NT2/D1 (cell line): ENCODE measurements around the gene MCRIP2.

Source experiments
- SUZ12 ChIP-seq: IDR thresholded peaks from 2 replicates; pipeline ENCODE4 v1.6.1; 2011; ENCODE audit not compliant: insufficient read length, insufficient read depth; ENCODE audit errors: extremely low read depth
- YY1 ChIP-seq: IDR thresholded peaks from 2 replicates; pipeline ENCODE4 v1.6.1; 2011; ENCODE audit not compliant: insufficient read length, insufficient read depth
- ZNF274 ChIP-seq: IDR thresholded peaks from 2 replicates; pipeline ENCODE4 v1.6.1; 2011; ENCODE audit warnings: mild to moderate bottlenecking, low read depth, low read length

DNA sequence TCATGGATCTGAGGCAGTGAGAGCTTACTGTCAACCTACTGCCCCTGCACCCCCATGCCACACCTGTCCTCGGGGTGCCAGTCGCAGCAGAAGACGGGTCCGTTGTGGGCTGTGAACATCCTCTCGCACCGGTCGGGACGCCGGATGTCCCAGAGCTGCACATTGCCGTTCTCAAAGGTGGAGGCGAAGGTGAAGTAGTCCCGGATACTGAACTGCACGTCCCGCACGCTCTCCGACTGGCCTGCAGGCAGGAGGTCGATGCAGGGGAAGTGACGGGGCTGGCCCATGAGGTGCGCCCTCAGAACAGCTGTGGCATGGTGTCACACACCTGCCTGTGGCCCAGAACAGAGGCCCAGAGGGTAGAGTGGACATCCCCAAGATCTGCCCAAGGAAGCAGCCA, 45.9 kb downstream of the MCRIP2 start:
- no peak for TF ChIP-seq YY1
- TF ChIP-seq SUZ12, result no peak
- TF ChIP-seq ZNF274, result no peak
